Measurements from ENCODE around the gene TMEM62. TPM values are rescaled to one million over a fixed set of nuclear protein-coding genes. Genes with fewer than 3 reads are reported as not detected.

TMEM62 gene
- total and polyA plus RNA-seq, 2 of the 8 experiments (the other 6 are each of a cell fraction or from before 2014, with no cell fraction given) = 2.0 to 4.0 TPM

DNA sequence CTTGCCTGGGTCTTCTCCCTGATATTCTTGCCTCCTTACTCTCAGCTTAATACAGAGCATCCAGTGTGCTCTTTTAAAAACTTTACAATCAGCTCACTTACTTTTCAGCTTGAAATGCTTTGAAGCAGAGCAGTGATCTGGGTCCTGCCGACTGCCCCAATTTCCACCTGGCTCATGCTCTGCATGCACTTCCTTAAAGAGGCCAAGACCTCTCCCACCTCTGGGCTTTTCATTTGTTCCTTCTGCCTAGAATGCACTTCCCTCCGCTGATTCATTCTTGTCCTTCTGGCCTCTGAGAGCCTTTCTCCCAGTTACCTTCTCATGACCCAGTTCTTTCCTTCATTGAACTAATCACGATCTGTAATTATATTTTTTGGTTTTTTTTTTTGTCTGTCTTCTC is 49.9 kb downstream of the TMEM62 start (continued):
- no peak for TF ChIP-seq SRF (IDR thresholded peaks at IDR 0.05; ENCODE audit: low read depth, low read length)
- TF ChIP-seq SIRT6 (IDR thresholded peaks at IDR 0.05; ENCODE audit: low read length) = no peak
